Cardiac atrium fibroblast (primary cell): ENCODE measurements around the gene BPHL. TPM values are rescaled to one million over a fixed set of nuclear protein-coding genes. Genes with fewer than 3 reads are reported as not detected.

Experiments used
- total RNA-seq: library from RNA; depleted of rRNA; stranded (reverse); fragments of >200 nt; gene quantifications from 2 replicates; pipeline ENCODE4 v1.2.3, GENCODE V29; 2015

BPHL gene
- total RNA-seq = 12.5 and 17.0 TPM in 2 replicates

DNA sequence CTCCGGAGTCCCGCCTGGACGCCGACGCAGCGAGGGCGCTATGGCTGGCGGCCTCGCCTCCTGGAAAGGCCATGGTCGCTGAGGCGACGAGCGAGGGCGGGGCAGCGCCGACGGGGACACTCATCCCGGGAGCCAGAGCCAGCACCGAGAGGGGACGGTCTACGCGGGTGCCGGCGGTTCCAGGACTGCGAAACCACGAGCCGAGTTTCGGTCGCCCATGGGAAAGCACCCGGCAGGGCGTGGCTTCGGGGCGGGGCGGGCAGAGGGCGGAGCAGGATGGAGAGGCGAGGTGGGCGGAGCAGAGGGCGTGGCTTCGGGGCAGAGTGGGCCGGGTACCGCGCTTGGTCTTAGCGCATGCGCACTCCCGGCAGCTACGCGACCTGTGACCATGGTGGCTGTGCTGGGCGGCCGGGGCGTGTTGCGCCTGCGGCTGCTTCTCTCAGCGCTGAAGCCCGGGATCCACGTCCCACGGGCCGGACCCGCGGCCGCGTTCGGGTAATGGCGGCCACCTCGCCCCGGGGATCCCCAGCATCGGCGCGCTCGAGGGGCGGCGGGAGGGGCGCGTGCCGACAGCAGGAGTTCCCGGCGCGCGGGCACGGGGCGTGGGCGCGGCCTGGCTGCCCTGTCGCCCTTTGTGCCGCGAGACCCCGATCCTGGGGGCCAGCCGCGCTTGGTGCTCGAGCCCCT is at the start of gene BPHL:
Gene BPHL (plus strand): TSS at position 359 of the 687 bp plus-strand sequence. CDS start 30 bp downstream, at position 389.

DNA sequence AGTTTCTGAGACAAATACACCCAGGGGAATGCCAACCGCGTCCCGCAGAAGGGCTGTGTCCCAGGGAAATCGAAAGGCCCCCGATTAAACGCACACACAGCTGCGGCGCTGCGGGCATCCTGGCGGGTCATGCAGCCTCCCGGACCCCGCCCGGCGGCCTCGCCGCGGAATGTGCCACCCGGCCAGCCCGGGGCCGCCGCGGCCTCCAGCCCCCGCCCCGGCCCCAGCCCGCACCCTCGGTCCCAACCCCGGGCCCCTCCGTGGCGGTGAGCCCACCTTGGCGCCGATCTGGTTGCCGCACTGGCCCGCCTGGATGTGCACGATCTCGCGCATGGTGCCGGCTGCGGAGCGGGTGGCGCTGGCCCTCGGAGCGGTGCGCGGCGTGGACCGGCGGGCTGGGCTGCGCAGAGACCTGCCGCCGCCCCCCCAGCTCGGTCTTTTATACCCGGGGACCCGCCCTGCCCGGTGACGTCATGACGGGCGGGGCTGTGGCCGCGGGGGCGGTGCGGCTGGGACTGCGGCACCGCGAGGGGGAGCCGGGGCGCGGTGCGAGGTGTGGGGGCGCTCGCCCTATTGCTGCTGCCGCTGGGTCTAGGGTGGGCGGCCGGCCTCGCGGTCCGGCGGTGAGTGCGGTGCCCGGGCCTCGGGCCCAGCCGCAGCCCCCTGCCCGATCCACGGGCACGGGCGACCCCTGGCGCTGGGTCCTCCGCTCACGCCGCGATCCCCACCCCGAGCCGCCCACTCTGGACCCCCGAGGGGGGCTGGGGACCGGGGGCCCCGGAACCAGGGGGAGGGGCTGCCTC is 38.8 kb downstream of the BPHL start, which contains the start of gene TUBB2A:
Gene TUBB2A (minus strand): TSS at position 414 of the 803 bp plus-strand sequence. CDS start 81 bp downstream, at position 333.

Other genes with a start within 250 kb of the BPHL start
- 24.5 and 32.3 TPM in 2 replicates for gene SERPINB9, start 215.4 kb upstream of the BPHL start, total RNA-seq
- gene SERPINB6, start 147.1 kb upstream of the BPHL start, total RNA-seq = 115 and 139 TPM in 2 replicates
- 30.1 and 49.6 TPM in 2 replicates for gene NQO2, start 118.8 kb upstream of the BPHL start, total RNA-seq
- gene RIPK1, start 50.2 kb upstream of the BPHL start, total RNA-seq = 13.4 and 16.0 TPM in 2 replicates
- gene TUBB2A, start 38.8 kb downstream of the BPHL start, total RNA-seq = 106 and 110 TPM in 2 replicates
- 6.3 and 13.2 TPM in 2 replicates for gene TUBB2B, start 108.9 kb downstream of the BPHL start, total RNA-seq
- 10.2 and 16.2 TPM in 2 replicates for gene PSMG4, start 140.2 kb downstream of the BPHL start, total RNA-seq